Measurements from ENCODE around the gene MYO16.

Gene MYO16

DNA sequence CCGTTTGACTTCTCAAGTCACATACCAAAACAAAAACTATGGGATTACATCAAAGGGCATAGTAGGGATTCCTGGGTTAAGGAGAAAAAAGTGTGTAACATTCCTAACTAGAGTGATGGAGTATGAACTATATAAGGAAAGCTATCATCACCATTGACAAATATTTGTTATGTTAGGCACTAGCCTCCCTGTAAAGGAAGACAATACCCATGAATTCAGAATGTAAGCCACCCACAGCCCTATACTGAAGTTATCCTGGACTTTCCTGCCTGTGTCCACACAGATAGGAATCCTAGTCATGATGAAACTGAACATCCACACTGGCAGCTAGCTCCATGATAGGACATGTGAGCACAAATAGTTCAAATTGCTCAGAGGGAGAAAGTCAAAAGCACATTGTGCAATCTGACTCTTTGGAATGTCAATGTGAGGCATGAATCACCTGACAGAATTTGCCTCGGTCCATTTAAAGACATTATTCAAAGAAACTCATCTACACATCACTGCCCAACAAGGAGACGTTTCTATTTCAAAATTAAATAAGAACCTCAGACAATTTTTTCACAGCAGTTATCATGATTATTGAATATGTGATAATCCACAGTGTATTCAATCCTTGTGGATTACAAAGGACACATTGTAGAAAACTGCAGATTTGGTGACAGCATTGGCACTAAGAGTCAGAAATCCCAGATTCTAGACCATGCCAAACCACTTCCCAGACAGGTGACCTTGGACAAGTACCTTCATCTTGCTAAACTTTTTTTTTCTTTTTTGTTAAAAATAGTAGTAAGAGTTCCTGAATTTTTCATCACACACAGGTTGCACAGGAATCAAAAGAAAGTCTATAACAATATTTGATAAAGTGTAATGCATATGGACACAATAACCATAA, 627.7 kb downstream of the MYO16 start:
- DNase-seq = no peak
